Right lobe of liver (tissue), 6 donors: Measurements from ENCODE around the gene UBB. TPM values are rescaled to one million over a fixed set of nuclear protein-coding genes. Genes with fewer than 3 reads are reported as not detected.

Experiments
- ATAC-seq, 4 donors: fragments of 200-7000 bp; cut with Tn5 transposase; one replicate each; pipeline ENCODE4 v1.9.1; 2020; ENCODE audit warnings: mild to moderate bottlenecking in 4 of 4, moderate library complexity in 4 of 4
- DNase-seq, 3 donors: peaks; one replicate each; pipeline ENCODE4 v3.0.0-alpha.2; 2020
- H3K27ac ChIP-seq, 3 donors: fragments of 200-600 bp; one replicate each; pipeline ENCODE4 v1.8.0; 2022
- H3K27me3 ChIP-seq, 2 donors: fragments of 200-600 bp; one replicate each; pipeline ENCODE4 v1.8.0; 2022
- H3K36me3 ChIP-seq, 4 donors: fragments of 200-600 bp; sonication (generic) in 1 of 4; one replicate each; pipeline versions ENCODE4 v1.5.1 to v1.8.0; 2017 to 2022; ENCODE audit warnings: control low read depth in 1 of 4
- H3K4me1 ChIP-seq, 4 donors: fragments of 200-600 bp; sonication (generic) in 1 of 4; one replicate each; pipeline versions ENCODE4 v1.5.1 to v1.8.0; 2017 to 2022; ENCODE audit warnings: control low read depth in 1 of 4
- H3K4me3 ChIP-seq, 3 donors: fragments of 200-600 bp; one replicate each; pipeline ENCODE4 v1.8.0; 2022
- H3K9me3 ChIP-seq, 4 donors: fragments of 200-600 bp; sonication (generic) in 1 of 4; one replicate each; pipeline versions ENCODE4 v1.5.1 to v1.8.0; 2017 to 2022; ENCODE audit warnings: control low read depth in 1 of 4
- POLR2A ChIP-seq: fragments of 450-650 bp; IDR thresholded peaks from one replicate; pipeline ENCODE4 v1.6.1; 2017; ENCODE audit warnings: antibody characterized with exemption, mild to moderate bottlenecking
- WGBS: methylation state at CpG from one replicate; pipeline ENCODE4 v1.1.6; 2018; ENCODE audit warnings: low coverage, low lambda C conversion rate; ENCODE audit not compliant: insufficient coverage; ENCODE audit errors: missing lambda C conversion rate; 5-methylcytosine and 5-hydroxymethylcytosine counted together
- intact Hi-C, 2 donors: fragments of 100-400 bp; cut with DNase I; formaldehyde crosslinking; loops; one replicate each; pipeline versions ENCODE4 v1.11.2 to v1.14.1; 2022
- long read RNA-seq: library from polyadenylated mRNA; unstranded; transcript quantifications from one replicate; pipeline ENCODE4 v2.0.0, GENCODE V29; 2019
- total RNA-seq, 6 experiments: library from RNA; depleted of rRNA in 2 of 6; stranded (reverse); fragments of >200 nt in 2 of 6; fragmentation: NEBNext Ultra II Directional in 3 of 6; extraction: Animal tissue kit (Norgen Biotek cat#: 25700) in 3 of 6; gene quantifications; one replicate each; pipeline versions ENCODE4 v1.1.0 to v1.2.4, GENCODE V29; 2016 to 2023
- TF ChIP-seq, protein P1 (sequence below), 4 donors: fragments of 200-600 bp in 3 of 4; fragments of 450-650 bp in 1 of 4; IDR thresholded peaks; one replicate each; pipeline versions ENCODE4 v1.5.1 to v1.8.0; 2016 to 2022; ENCODE audit warnings: antibody characterized with exemption in 4 of 4, mild to moderate bottlenecking in 2 of 4
- donor health status: DM: no; HTN: yes; CAD: no.
- donor health status: DM: no; HTN: no; CAD: no.
- donor health status: DM: no; HTN: no; CAD: no.
- donor health status: DM: no; HTN: yes; CAD: no.
- donor health status: DM: no; HTN: yes; CAD: no.

UBB gene
- total RNA-seq = 1,000 to 10,000 TPM; 1,045 to 2,319 (median 1,420) TPM
- long read RNA-seq, transcript UBB-201 (2 exons, 1,225 nt) = major isoform, 367 of 380 reads
- long read RNA-seq, partial matches to known transcripts = 0 of 380 reads
- long read RNA-seq, other reads (novel, unspliced or antisense) = 13 of 380 reads

DNA sequence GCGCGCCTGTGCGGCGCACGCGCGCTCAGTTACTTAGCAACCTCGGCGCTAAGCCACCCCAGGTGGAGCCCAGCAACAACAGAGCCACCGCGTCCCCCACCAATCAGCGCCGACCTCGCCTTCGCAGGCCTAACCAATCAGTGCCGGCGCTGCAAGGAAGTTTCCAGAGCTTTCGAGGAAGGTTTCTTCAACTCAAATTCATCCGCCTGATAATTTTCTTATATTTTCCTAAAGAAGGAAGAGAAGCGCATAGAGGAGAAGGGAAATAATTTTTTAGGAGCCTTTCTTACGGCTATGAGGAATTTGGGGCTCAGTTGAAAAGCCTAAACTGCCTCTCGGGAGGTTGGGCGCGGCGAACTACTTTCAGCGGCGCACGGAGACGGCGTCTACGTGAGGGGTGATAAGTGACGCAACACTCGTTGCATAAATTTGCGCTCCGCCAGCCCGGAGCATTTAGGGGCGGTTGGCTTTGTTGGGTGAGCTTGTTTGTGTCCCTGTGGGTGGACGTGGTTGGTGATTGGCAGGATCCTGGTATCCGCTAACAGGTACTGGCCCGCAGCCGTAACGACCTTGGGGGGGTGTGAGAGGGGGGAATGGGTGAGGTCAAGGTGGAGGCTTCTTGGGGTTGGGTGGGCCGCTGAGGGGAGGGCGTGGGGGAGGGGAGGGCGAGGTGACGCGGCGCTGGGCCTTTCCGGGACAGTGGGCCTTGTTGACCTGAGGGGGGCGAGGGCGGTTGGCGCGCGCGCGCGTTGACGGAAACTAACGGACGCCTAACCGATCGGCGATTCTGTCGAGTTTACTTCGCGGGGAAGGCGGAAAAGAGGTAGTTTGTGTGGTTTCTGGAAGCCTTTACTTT is at the start of gene UBB:
Gene UBB (plus strand): TSS at position 452 of the 856 bp plus-strand sequence. CDS start 817 bp downstream, outside the sequence.
- TF ChIP-seq POLR2A = peak; percentile 97
- TF ChIP-seq, protein P1, sequence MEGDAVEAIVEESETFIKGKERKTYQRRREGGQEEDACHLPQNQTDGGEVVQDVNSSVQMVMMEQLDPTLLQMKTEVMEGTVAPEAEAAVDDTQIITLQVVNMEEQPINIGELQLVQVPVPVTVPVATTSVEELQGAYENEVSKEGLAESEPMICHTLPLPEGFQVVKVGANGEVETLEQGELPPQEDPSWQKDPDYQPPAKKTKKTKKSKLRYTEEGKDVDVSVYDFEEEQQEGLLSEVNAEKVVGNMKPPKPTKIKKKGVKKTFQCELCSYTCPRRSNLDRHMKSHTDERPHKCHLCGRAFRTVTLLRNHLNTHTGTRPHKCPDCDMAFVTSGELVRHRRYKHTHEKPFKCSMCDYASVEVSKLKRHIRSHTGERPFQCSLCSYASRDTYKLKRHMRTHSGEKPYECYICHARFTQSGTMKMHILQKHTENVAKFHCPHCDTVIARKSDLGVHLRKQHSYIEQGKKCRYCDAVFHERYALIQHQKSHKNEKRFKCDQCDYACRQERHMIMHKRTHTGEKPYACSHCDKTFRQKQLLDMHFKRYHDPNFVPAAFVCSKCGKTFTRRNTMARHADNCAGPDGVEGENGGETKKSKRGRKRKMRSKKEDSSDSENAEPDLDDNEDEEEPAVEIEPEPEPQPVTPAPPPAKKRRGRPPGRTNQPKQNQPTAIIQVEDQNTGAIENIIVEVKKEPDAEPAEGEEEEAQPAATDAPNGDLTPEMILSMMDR (IDR thresholded peaks at IDR 0.05) = no peak
- Histone ChIP-seq H3K36me3 (peaks cover 4 to 18% (median 12%) of the 10 kb centered on the region in 4 donors), H3K27me3 (no peaks in the 10 kb centered on the region), H3K27ac (peak within 1 kb of the TSS; percentile 96 to 100 (median 97)), H3K9me3 (no peaks in the 10 kb centered on the region), H3K4me3 (peak within 1 kb of the TSS; percentile 50 to 74 (median 71)), H3K4me1 (peaks cover 0 to 24% (median 0%) of the 10 kb centered on the region in 4 donors)
- WGBS = 1% methylated on average over 33 of the region's 67 CpGs
- DNase-seq = peak; percentile 97 to 99 (median 98)
- ATAC-seq = peak; percentile 85 to 96 (median 90)
- intact Hi-C loops = no loop called here

- H3K4me1 ChIP-seq = no peaks in the 10 kb centered on the region
- no peak overlapping the region for H3K27ac ChIP-seq
- no peak overlapping the region for H3K4me3 ChIP-seq
- DNase-seq = no peak
- intact Hi-C loops = no loop called here
- peaks cover 0 to 3% (median 0%) of the 10 kb centered on the region in 4 donors for H3K36me3 ChIP-seq
- WGBS = 86% methylated on average over 1 of the region's 3 CpGs
- H3K9me3 ChIP-seq = no peaks in the 10 kb centered on the region
- H3K27me3 ChIP-seq = no peaks in the 10 kb centered on the region
- TF ChIP-seq, protein P1 (IDR thresholded peaks at IDR 0.05) = no peak
- no peak for TF ChIP-seq POLR2A
- ATAC-seq = no peak
Measured at GRCh38 chr17:16338391-16338790, 42.5 kb upstream of the UBB start.

DNA sequence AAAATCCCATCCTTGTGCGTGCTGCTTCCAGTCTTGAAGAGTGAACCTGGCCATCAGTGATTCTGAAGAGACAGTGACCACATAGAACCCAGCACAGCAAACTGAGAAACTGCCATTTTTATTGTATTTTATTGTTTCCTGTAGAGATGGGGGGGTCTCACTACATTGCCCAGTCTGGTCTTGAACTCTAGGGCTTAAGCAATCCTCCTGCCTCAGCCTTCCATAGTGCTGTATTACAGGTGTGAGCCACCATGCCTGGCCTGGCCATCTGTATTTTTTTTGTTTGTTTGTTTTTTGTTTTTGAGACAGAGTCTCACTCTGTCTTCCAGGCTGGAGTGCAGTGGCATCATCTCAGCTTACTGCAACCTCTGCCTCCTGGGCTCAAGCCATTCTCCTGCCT is 41.5 kb upstream of the UBB start:
- DNase-seq (no peak), ATAC-seq (peak in 1 of 4 donors; percentile 6)
- Histone ChIP-seq H3K4me3 (no peak overlapping the region), H3K9me3 (no peaks in the 10 kb centered on the region), H3K36me3 (peaks cover 0 to 3% (median under 1%) of the 10 kb centered on the region in 4 donors), H3K27ac (no peak overlapping the region), H3K4me1 (no peaks in the 10 kb centered on the region), H3K27me3 (no peaks in the 10 kb centered on the region)
- intact Hi-C loops = no loop called here
- no peak for TF ChIP-seq POLR2A
- TF ChIP-seq, protein P1 (IDR thresholded peaks at IDR 0.05) = no peak
- WGBS = 100% methylated on average over 1 of the region's 1 CpG

GRCh38 chr17:16339959-16340358 is 40.9 kb upstream of the UBB start:
- no peaks in the 10 kb centered on the region for H3K4me1 ChIP-seq
- peaks cover 0 to 3% (median under 1%) of the 10 kb centered on the region in 4 donors for H3K36me3 ChIP-seq
- WGBS = 63% methylated on average over 1 of the region's 1 CpG
- DNase-seq = no peak
- no peaks in the 10 kb centered on the region for H3K9me3 ChIP-seq
- no peak overlapping the region for H3K27ac ChIP-seq
- intact Hi-C loops = no loop called here
- no peak for TF ChIP-seq POLR2A
- TF ChIP-seq, protein P1 (IDR thresholded peaks at IDR 0.05) = no peak
- no peaks in the 10 kb centered on the region for H3K27me3 ChIP-seq
- no peak overlapping the region for H3K4me3 ChIP-seq
- peak; percentile 10 to 81 (median 46) for ATAC-seq
